CD4-positive, alpha-beta memory T cell (primary cell): ENCODE data around the gene CGNL1. TPM values are rescaled to one million over a fixed set of nuclear protein-coding genes. Genes with fewer than 3 reads are reported as not detected.

Experiments
- CTCF ChIA-PET: fragments of 350-600 bp; sonication (Branson Sonifier 250); formaldehyde crosslinking; loops from one replicate; lab custom pipeline; 2021; ENCODE audit warnings: inconsistent platforms; ENCODE audit not compliant: partially characterized antibody; lab: Charles Lee
- POLR2A ChIA-PET: fragments of 350-600 bp; sonication (Branson Sonifier 250); formaldehyde crosslinking; loops from one replicate; lab custom pipeline; 2021; ENCODE audit not compliant: partially characterized antibody; lab: Charles Lee
- DNase-seq, 5 donors: peaks; one replicate each; pipeline versions ENCODE4 v3.0.0 to v3.0.0-alpha.2; 2020 to 2022; ENCODE audit warnings: mixed read lengths in 1 of 5
- H3K27ac ChIP-seq: one replicate; pipeline ENCODE4 v1.7.0; 2013; ENCODE audit warnings: low read depth, low read length
- H3K27me3 ChIP-seq: 2 replicates; pipeline ENCODE4 v1.7.0; 2013; ENCODE audit warnings: mild to moderate bottlenecking, low read length, moderate library complexity; ENCODE audit not compliant: insufficient read depth
- H3K36me3 ChIP-seq: 2 replicates; pipeline ENCODE4 v1.7.0; 2013; ENCODE audit warnings: mild to moderate bottlenecking, low read length, moderate library complexity; ENCODE audit not compliant: insufficient read depth
- H3K4me1 ChIP-seq: 2 replicates; pipeline ENCODE4 v1.7.0; 2013; ENCODE audit warnings: mild to moderate bottlenecking, low read length, moderate library complexity; ENCODE audit not compliant: insufficient read depth
- H3K4me3 ChIP-seq, 2 donors: one replicate each; pipeline ENCODE4 v1.7.0; 2013; ENCODE audit warnings: low read length in 2 of 2, mild to moderate bottlenecking in 1 of 2
- H3K9me3 ChIP-seq, 2 donors: one replicate each; pipeline ENCODE4 v1.7.0; 2013; ENCODE audit warnings: low read length in 2 of 2, control low read depth in 1 of 2; ENCODE audit not compliant: control insufficient read depth in 1 of 2
- H3K27ac Mint-ChIP-seq, 7 donors: one replicate each; pipeline ENCODE4 v1.8.0; 2020 to 2021; ENCODE audit warnings: mixed read lengths in 7 of 7, mild to moderate bottlenecking in 6 of 7, inconsistent platforms in 3 of 7, moderate library complexity in 3 of 7
- H3K27me3 Mint-ChIP-seq, 2 donors: one replicate each; pipeline ENCODE4 v1.8.0; 2020 to 2021; ENCODE audit warnings: mixed read lengths in 2 of 2
- H3K36me3 Mint-ChIP-seq, 2 donors: one replicate each; pipeline ENCODE4 v1.8.0; 2020 to 2021; ENCODE audit warnings: mixed read lengths in 2 of 2, inconsistent platforms in 1 of 2, mild to moderate bottlenecking in 1 of 2
- H3K4me1 Mint-ChIP-seq, 4 donors: one replicate each; pipeline ENCODE4 v1.8.0; 2020 to 2021; ENCODE audit warnings: mixed read lengths in 4 of 4, mild to moderate bottlenecking in 1 of 4
- H3K4me3 Mint-ChIP-seq, 8 donors: one replicate each; pipeline ENCODE4 v1.8.0; 2020 to 2021; ENCODE audit warnings: mixed read lengths in 8 of 8, mild to moderate bottlenecking in 7 of 8, moderate library complexity in 6 of 8, inconsistent platforms in 3 of 8
- H3K9me3 Mint-ChIP-seq, 8 donors: one replicate each; pipeline ENCODE4 v1.8.0; 2020 to 2021; ENCODE audit warnings: mixed read lengths in 8 of 8, mild to moderate bottlenecking in 5 of 8, inconsistent platforms in 3 of 8, moderate library complexity in 1 of 8
- intact Hi-C: fragments of 100-400 bp; cut with micrococcal nuclease; formaldehyde crosslinking; loops from one replicate; pipeline ENCODE4 v1.15.1; 2023
- polyA plus RNA-seq, 2 donors: library from polyadenylated mRNA; unstranded; fragments of 300-500 nt; fragmentation: Illumina TruSeq; gene quantifications; one replicate each; pipeline ENCODE4 v1.2.3, GENCODE V29; 2021
- total RNA-seq, 2 experiments: library from RNA; stranded (reverse); gene quantifications; one replicate each; pipeline ENCODE4 v1.2.3, GENCODE V29; 2021

Gene CGNL1
- total and polyA plus RNA-seq, 4 experiments from 2014 or later = not detected

- Mint-ChIP-seq H3K36me3 (no peaks in the 10 kb centered on the region), H3K27ac (no peak overlapping the region), H3K4me3 (no peak overlapping the region), H3K27me3 (peaks cover 0 to 3% of the 10 kb centered on the region in 2 donors), H3K4me1 (no peaks in the 10 kb centered on the region), H3K9me3 (no peaks in the 10 kb centered on the region)
- no peak for DNase-seq
- Histone ChIP-seq H3K9me3 (no peaks in the 10 kb centered on the region), H3K4me3 (no peak overlapping the region), H3K27me3 (no peaks in the 10 kb centered on the region), H3K27ac (no peak overlapping the region), H3K36me3 (no peaks in the 10 kb centered on the region), H3K4me1 (no peaks in the 10 kb centered on the region)
- ChIA-PET CTCF (no interaction called here), POLR2A (no interaction called here)
- intact Hi-C loops = no loop called here
These were observed 127.8 kb downstream of the CGNL1 start for GRCh38 chr15:57503911-57504598.

GRCh38 chr15:57504599-57504940 lies 128.3 kb downstream of the CGNL1 start:
- H3K4me1 Mint-ChIP-seq = no peaks in the 10 kb centered on the region
- H3K9me3 Mint-ChIP-seq = no peaks in the 10 kb centered on the region
- Histone ChIP-seq H3K4me1 (no peaks in the 10 kb centered on the region), H3K27ac (no peak overlapping the region), H3K9me3 (no peaks in the 10 kb centered on the region), H3K4me3 (no peak overlapping the region), H3K27me3 (no peaks in the 10 kb centered on the region), H3K36me3 (no peaks in the 10 kb centered on the region)
- intact Hi-C loops = no loop called here
- no peak overlapping the region for H3K4me3 Mint-ChIP-seq
- no peaks in the 10 kb centered on the region for H3K36me3 Mint-ChIP-seq
- no peak for DNase-seq
- no peak overlapping the region for H3K27ac Mint-ChIP-seq
- ChIA-PET POLR2A (no interaction called here), CTCF (no interaction called here)
- H3K27me3 Mint-ChIP-seq = peaks cover 0 to 3% of the 10 kb centered on the region in 2 donors

GRCh38 chr15:57505056-57505715 lies 128.9 kb downstream of the CGNL1 start:
- H3K4me1 ChIP-seq = no peaks in the 10 kb centered on the region
- intact Hi-C loops = no loop called here
- no peak for DNase-seq
- no peaks in the 10 kb centered on the region for H3K36me3 ChIP-seq
- no peak overlapping the region for H3K27ac ChIP-seq
- no peak overlapping the region for H3K27ac Mint-ChIP-seq
- no peaks in the 10 kb centered on the region for H3K4me1 Mint-ChIP-seq
- no peaks in the 10 kb centered on the region for H3K36me3 Mint-ChIP-seq
- no peak overlapping the region for H3K4me3 ChIP-seq
- H3K27me3 ChIP-seq = no peaks in the 10 kb centered on the region
- peaks cover under 1 to 3% of the 10 kb centered on the region in 2 donors for H3K27me3 Mint-ChIP-seq
- no peaks in the 10 kb centered on the region for H3K9me3 Mint-ChIP-seq
- H3K4me3 Mint-ChIP-seq = no peak overlapping the region
- no peaks in the 10 kb centered on the region for H3K9me3 ChIP-seq
- POLR2A ChIA-PET = no interaction called here
- CTCF ChIA-PET = no interaction called here

DNA sequence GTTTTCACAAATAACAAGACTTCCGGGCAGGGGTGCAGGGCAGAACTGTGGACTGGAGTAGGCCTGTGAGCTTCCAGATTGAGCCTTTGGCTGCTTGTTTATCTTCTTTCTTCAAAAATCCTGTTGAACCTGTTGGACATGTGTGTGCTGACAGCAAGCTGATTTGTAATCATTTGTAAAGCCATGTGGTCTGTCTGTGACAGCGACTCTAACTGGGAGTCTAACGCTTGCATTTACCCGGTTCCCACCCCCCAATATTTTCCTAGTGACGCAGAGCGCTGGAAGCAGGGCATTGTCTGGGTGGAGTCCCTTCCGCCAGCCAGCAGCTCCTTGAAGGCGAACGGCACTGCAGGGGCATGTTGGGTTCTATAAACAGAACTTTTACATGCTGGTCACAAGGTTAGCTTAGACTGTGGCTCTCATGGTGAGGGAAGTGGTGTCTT lies 129.7 kb downstream of the CGNL1 start:
- no peaks in the 10 kb centered on the region for H3K36me3 ChIP-seq
- H3K9me3 Mint-ChIP-seq = no peaks in the 10 kb centered on the region

GRCh38 chr15:57506422-57506821 lies 130.1 kb downstream of the CGNL1 start:
- H3K9me3 Mint-ChIP-seq = no peaks in the 10 kb centered on the region
- no peaks in the 10 kb centered on the region for H3K36me3 Mint-ChIP-seq
- H3K4me1 Mint-ChIP-seq = no peaks in the 10 kb centered on the region
- intact Hi-C loops = no loop called here
- Histone ChIP-seq H3K4me3 (no peak overlapping the region), H3K9me3 (no peaks in the 10 kb centered on the region), H3K27ac (no peak overlapping the region), H3K4me1 (no peaks in the 10 kb centered on the region), H3K27me3 (no peaks in the 10 kb centered on the region), H3K36me3 (no peaks in the 10 kb centered on the region)
- H3K27ac Mint-ChIP-seq = no peak overlapping the region
- H3K4me3 Mint-ChIP-seq = no peak overlapping the region
- POLR2A ChIA-PET = no interaction called here
- DNase-seq = no peak
- CTCF ChIA-PET = no interaction called here
- H3K27me3 Mint-ChIP-seq = peaks cover 2 to 3% of the 10 kb centered on the region in 2 donors

More for the DNA sequence above, 129.7 kb downstream of the CGNL1 start:
- ChIA-PET POLR2A (no interaction called here), CTCF (no interaction called here)
- Mint-ChIP-seq H3K36me3 (no peaks in the 10 kb centered on the region), H3K27me3 (peaks cover 2 to 3% of the 10 kb centered on the region in 2 donors), H3K4me1 (no peaks in the 10 kb centered on the region), H3K4me3 (no peak overlapping the region), H3K27ac (no peak overlapping the region)
- Histone ChIP-seq H3K4me1 (no peaks in the 10 kb centered on the region), H3K9me3 (no peaks in the 10 kb centered on the region), H3K27me3 (no peaks in the 10 kb centered on the region), H3K27ac (no peak overlapping the region), H3K4me3 (no peak overlapping the region)
- intact Hi-C loops = no loop called here
- no peak for DNase-seq

- intact Hi-C loops = no loop called here
- Histone ChIP-seq H3K4me1 (no peaks in the 10 kb centered on the region), H3K4me3 (no peak overlapping the region), H3K9me3 (no peaks in the 10 kb centered on the region), H3K27ac (no peak overlapping the region), H3K27me3 (no peaks in the 10 kb centered on the region), H3K36me3 (no peaks in the 10 kb centered on the region)
- ChIA-PET CTCF (no interaction called here), POLR2A (no interaction called here)
- no peaks in the 10 kb centered on the region for H3K36me3 Mint-ChIP-seq
- H3K4me1 Mint-ChIP-seq = no peaks in the 10 kb centered on the region
- H3K27ac Mint-ChIP-seq = no peak overlapping the region
- no peak for DNase-seq
- H3K27me3 Mint-ChIP-seq = peaks cover 2 to 3% of the 10 kb centered on the region in 2 donors
- no peak overlapping the region for H3K4me3 Mint-ChIP-seq
- no peaks in the 10 kb centered on the region for H3K9me3 Mint-ChIP-seq
These were observed 130.8 kb downstream of the CGNL1 start for GRCh38 chr15:57507111-57507510.

DNA sequence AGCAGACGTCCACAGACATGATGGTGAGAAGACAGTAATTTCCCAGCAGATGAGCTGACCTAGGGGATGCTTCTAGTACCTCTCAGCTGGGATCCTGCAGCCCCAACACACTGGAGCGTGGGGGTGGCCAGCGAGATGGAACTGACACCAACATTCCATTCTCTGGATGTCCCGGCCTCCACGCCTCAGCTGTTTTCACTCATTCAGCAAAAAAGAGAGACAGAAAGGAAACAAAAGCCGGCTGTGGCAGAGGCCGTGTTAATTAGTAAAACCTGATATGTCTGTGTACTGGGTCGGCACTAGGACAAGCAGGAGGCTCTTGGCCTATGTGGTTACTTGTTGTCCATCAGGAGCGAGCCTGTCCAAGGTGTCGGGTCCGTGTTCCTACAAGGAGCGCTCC lies 132.8 kb downstream of the CGNL1 start:
- Histone ChIP-seq H3K27ac (no peak overlapping the region), H3K36me3 (no peaks in the 10 kb centered on the region), H3K27me3 (no peaks in the 10 kb centered on the region), H3K9me3 (no peaks in the 10 kb centered on the region), H3K4me3 (no peak overlapping the region), H3K4me1 (no peaks in the 10 kb centered on the region)
- no peaks in the 10 kb centered on the region for H3K36me3 Mint-ChIP-seq
- no peak overlapping the region for H3K27ac Mint-ChIP-seq
- H3K4me3 Mint-ChIP-seq = no peak overlapping the region
- H3K27me3 Mint-ChIP-seq = peaks cover 3 to 4% of the 10 kb centered on the region in 2 donors
- ChIA-PET POLR2A (no interaction called here), CTCF (interaction anchor here (1.2 kb wide), 1 partner anchor 21 kb away, joined by 3 read pairs; no protein-coding TSS in a partner anchor)
- DNase-seq = no peak
- intact Hi-C loops = no loop called here
- no peaks in the 10 kb centered on the region for H3K4me1 Mint-ChIP-seq
- H3K9me3 Mint-ChIP-seq = no peaks in the 10 kb centered on the region
